Endodermal cell (in vitro differentiated cells): Measurements from ENCODE around the gene KCNMA1. TPM values are rescaled to one million over a fixed set of nuclear protein-coding genes. Genes with fewer than 3 reads are reported as not detected.

Experiments
- DNase-seq: peaks from one replicate; pipeline ENCODE4 v3.0.0-alpha.2; 2017
- H3K27ac ChIP-seq: 2 replicates; pipeline ENCODE4 v1.5.1; 2013; ENCODE audit warnings: mild to moderate bottlenecking, low read depth, low read length, moderate library complexity
- H3K27me3 ChIP-seq: 2 replicates; pipeline ENCODE4 v1.6.1; 2013; ENCODE audit warnings: mild to moderate bottlenecking, low read length, moderate library complexity; ENCODE audit not compliant: insufficient read depth, control insufficient read depth, poor library complexity, severe bottlenecking
- H3K36me3 ChIP-seq: 2 replicates; pipeline ENCODE4 v1.7.0; 2013; ENCODE audit warnings: mild to moderate bottlenecking, low read length, moderate library complexity; ENCODE audit not compliant: control insufficient read depth, insufficient read depth
- H3K4me1 ChIP-seq: one replicate; pipeline ENCODE4 v1.7.0; 2013; ENCODE audit warnings: low read length; ENCODE audit not compliant: control insufficient read depth, insufficient read depth
- H3K4me3 ChIP-seq: 2 replicates; pipeline ENCODE4 v1.5.1; 2013; ENCODE audit warnings: mild to moderate bottlenecking, low read length, moderate library complexity
- H3K9ac ChIP-seq: 2 replicates; pipeline ENCODE4 v1.6.1; 2013; ENCODE audit warnings: mild to moderate bottlenecking, low read length, moderate library complexity; ENCODE audit not compliant: poor library complexity, severe bottlenecking; ENCODE audit errors: extremely low read depth
- H3K9me3 ChIP-seq: 2 replicates; pipeline ENCODE4 v1.6.1; 2013; ENCODE audit warnings: mild to moderate bottlenecking, low read length, moderate library complexity; ENCODE audit not compliant: control insufficient read depth
- H3K27ac Mint-ChIP-seq: 2 replicates; pipeline ENCODE4 v1.8.0; 2020; ENCODE audit warnings: mixed read lengths
- H3K27me3 Mint-ChIP-seq: 2 replicates; pipeline ENCODE4 v1.8.0; 2021; ENCODE audit warnings: mild to moderate bottlenecking, mixed read lengths; ENCODE audit not compliant: insufficient read depth
- H3K36me3 Mint-ChIP-seq: 2 replicates; pipeline ENCODE4 v1.8.0; 2020; ENCODE audit warnings: low read depth, mixed read lengths
- H3K4me1 Mint-ChIP-seq: 2 replicates; pipeline ENCODE4 v1.8.0; 2020; ENCODE audit warnings: mixed read lengths
- H3K4me3 Mint-ChIP-seq: 2 replicates; pipeline ENCODE4 v1.8.0; 2020; ENCODE audit warnings: mild to moderate bottlenecking, moderate library complexity, mixed read lengths
- H3K9me3 Mint-ChIP-seq: 2 replicates; pipeline ENCODE4 v1.8.0; 2020; ENCODE audit warnings: mild to moderate bottlenecking, mixed read lengths
- WGBS, 2 experiments: methylation state at CpG; one replicate each; pipeline versions ENCODE4 v1.1.5 to v1.1.7; 2013; ENCODE audit warnings: missing lambda C conversion rate in 2 of 2, mixed read lengths in 1 of 2; ENCODE audit not compliant: insufficient coverage in 1 of 2, insufficient read length in 1 of 2; 5-methylcytosine and 5-hydroxymethylcytosine counted together
- total RNA-seq, 2 donors: library from RNA; stranded (reverse); fragmentation: NEBNext Ultra II Directional in 1 of 2; extraction: Animal tissue kit (Norgen Biotek cat#: 25700) in 1 of 2; gene quantifications; 2 replicates in 1 of 2; 3 replicates in 1 of 2; pipeline ENCODE4 v1.2.1, GENCODE V29; 2021
- TF ChIP-seq, protein P1 (sequence below): fragments of 200-600 bp; sonication (generic); conservative IDR thresholded peaks from 2 replicates; pipeline ENCODE4 v1.5.0; 2021; ENCODE audit warnings: antibody characterized with exemption, mild to moderate bottlenecking

KCNMA1 gene
- total RNA-seq, 2 donors from 2014 or later: 0.55 to 1.3 TPM

DNA sequence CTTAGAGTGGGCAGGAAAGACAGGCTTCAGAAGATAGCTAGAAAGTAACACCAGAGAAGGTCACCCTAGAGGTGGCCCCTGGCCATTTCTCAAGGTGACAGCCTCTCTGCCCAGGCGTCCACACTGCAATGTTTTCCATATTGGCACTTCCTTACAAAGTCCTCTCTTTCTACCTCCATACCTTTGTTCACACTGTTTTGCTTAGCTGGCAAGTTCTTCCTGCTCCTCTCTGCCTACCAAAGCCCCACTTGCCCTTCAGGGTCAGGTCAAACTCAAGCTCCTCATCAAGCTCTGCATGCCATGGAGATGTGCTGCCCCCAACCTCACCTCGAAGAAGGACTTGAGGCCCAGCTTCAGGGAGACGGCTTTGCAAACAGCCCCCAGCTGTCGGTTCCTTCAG, 190.9 kb downstream of the KCNMA1 start:
- TF ChIP-seq, protein P1, sequence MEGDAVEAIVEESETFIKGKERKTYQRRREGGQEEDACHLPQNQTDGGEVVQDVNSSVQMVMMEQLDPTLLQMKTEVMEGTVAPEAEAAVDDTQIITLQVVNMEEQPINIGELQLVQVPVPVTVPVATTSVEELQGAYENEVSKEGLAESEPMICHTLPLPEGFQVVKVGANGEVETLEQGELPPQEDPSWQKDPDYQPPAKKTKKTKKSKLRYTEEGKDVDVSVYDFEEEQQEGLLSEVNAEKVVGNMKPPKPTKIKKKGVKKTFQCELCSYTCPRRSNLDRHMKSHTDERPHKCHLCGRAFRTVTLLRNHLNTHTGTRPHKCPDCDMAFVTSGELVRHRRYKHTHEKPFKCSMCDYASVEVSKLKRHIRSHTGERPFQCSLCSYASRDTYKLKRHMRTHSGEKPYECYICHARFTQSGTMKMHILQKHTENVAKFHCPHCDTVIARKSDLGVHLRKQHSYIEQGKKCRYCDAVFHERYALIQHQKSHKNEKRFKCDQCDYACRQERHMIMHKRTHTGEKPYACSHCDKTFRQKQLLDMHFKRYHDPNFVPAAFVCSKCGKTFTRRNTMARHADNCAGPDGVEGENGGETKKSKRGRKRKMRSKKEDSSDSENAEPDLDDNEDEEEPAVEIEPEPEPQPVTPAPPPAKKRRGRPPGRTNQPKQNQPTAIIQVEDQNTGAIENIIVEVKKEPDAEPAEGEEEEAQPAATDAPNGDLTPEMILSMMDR: no peak
- Histone ChIP-seq H3K4me3 (no peak overlapping the region), H3K27ac (no peak overlapping the region), H3K9ac (no peak overlapping the region), H3K9me3 (no peaks in the 10 kb centered on the region), H3K36me3 (no peaks in the 10 kb centered on the region), H3K4me1 (peaks cover 11% of the 10 kb centered on the region), H3K27me3 (no peaks in the 10 kb centered on the region)
- H3K27ac Mint-ChIP-seq: no peak overlapping the region
- no peaks in the 10 kb centered on the region for H3K9me3 Mint-ChIP-seq
- WGBS, 2 experiments: 93 to 94% methylated on average over 4 of the region's 4 CpGs
- peaks cover 2% of the 10 kb centered on the region for H3K27me3 Mint-ChIP-seq
- DNase-seq: no peak
- no peak overlapping the region for H3K4me3 Mint-ChIP-seq
- H3K36me3 Mint-ChIP-seq: no peaks in the 10 kb centered on the region
- peaks cover 19% of the 10 kb centered on the region for H3K4me1 Mint-ChIP-seq

DNA sequence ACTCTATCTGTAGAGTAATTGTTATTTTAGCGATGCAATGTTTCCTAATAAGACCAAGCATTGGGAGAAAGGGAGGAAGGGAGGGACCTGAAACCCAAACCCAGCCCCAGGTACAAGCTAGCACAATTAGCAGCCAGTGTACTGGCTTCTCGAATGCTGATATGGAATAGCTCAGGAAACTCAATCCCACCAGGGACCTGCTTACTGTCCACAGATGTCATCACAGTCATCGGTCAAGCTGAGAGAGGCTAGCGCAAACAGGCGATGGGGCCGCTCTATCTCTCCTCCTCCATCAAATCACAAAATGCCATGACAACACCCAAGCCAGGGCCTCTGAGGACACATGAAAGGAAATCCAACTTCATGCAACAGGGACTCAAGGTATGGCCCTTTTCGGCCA, 192.1 kb downstream of the KCNMA1 start:
- H3K4me3 ChIP-seq: no peak overlapping the region
- no peak overlapping the region for H3K27ac Mint-ChIP-seq
- H3K9me3 ChIP-seq: no peaks in the 10 kb centered on the region
- no peak overlapping the region for H3K4me3 Mint-ChIP-seq
- no peak for DNase-seq
- no peaks in the 10 kb centered on the region for H3K36me3 ChIP-seq
- H3K4me1 ChIP-seq: peaks cover 14% of the 10 kb centered on the region
- H3K27me3 Mint-ChIP-seq: peaks cover 2% of the 10 kb centered on the region
- H3K9ac ChIP-seq: no peak overlapping the region
- H3K27ac ChIP-seq: no peak overlapping the region
- H3K9me3 Mint-ChIP-seq: no peaks in the 10 kb centered on the region
- no peaks in the 10 kb centered on the region for H3K27me3 ChIP-seq
- 92 to 97% methylated on average over 2 to 7 of the region's 7 CpGs for WGBS, 2 experiments
- peaks cover 26% of the 10 kb centered on the region for H3K4me1 Mint-ChIP-seq
- H3K36me3 Mint-ChIP-seq: no peaks in the 10 kb centered on the region
- TF ChIP-seq, protein P1: no peak

DNA sequence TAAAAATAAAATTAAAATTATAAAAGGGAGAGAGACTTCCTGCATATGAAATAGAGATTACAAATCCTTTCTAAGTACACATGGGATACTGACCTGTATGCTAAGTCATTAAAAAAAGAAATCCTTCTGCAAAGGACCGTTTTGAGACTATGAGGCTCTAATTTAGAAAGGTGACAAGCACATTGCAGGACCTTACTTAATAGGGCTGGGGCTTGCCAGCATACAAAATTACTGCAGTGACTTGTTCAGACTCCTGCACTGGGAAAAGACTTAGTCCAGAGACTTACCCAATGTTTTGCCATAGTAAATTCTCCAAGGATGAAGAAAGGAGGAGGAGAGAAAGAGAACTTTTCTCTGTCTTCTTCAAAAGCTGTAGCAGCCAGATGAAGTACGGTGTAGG, 193.6 kb downstream of the KCNMA1 start:
- no peak overlapping the region for H3K4me3 Mint-ChIP-seq
- no peaks in the 10 kb centered on the region for H3K27me3 ChIP-seq
- no peak overlapping the region for H3K9ac ChIP-seq
- no peaks in the 10 kb centered on the region for H3K9me3 Mint-ChIP-seq
- H3K4me1 ChIP-seq: peaks cover 14% of the 10 kb centered on the region
- H3K4me1 Mint-ChIP-seq: peaks cover 30% of the 10 kb centered on the region
- no peaks in the 10 kb centered on the region for H3K36me3 ChIP-seq
- H3K4me3 ChIP-seq: no peak overlapping the region
- no peak for DNase-seq
- no peak overlapping the region for H3K27ac ChIP-seq
- H3K36me3 Mint-ChIP-seq: no peaks in the 10 kb centered on the region
- H3K9me3 ChIP-seq: no peaks in the 10 kb centered on the region
- H3K27me3 Mint-ChIP-seq: peaks cover 2% of the 10 kb centered on the region
- 91 to 100% methylated on average over 2 of the region's 2 CpGs for WGBS, 2 experiments
- TF ChIP-seq, protein P1: no peak
- H3K27ac Mint-ChIP-seq: no peak overlapping the region
